Astrocyte of the spinal cord (primary cell): ENCODE measurements around the gene PSG3.
"Not testable (repeated sequence)": the region's sequence is repeated elsewhere in the genome, so short reads cannot be mapped to it uniquely, and the experiment has no call there.

Source experiments
- DNase-seq: peaks from one replicate; pipeline ENCODE4 v3.0.0; 2011; ENCODE audit warnings: low read depth, low spot score
- H3K4me3 ChIP-seq: 2 replicates; pipeline ENCODE4 v1.5.1; 2011; ENCODE audit warnings: low read depth, mild to moderate bottlenecking, low read length, moderate library complexity
- in situ Hi-C: cut with HindIII; loops from 2 replicates; pipeline ENCODE4 v1.10.0; 2017; ENCODE audit warnings: low sequenced_read_pairs
- TF ChIP-seq, protein P1 (sequence below): IDR thresholded peaks from 2 replicates; pipeline ENCODE4 v1.5.1; 2012; ENCODE audit warnings: low read depth, mild to moderate bottlenecking, low read length, inconsistent platforms

The PSG3 gene

GRCh38 chr19:42740381-42740780 lies at the start of gene PSG3:
TSS of gene PSG3 (minus strand) at chr19:42740481. CDS start at chr19:42740384, 97 bp downstream.
- H3K4me3 ChIP-seq, in situ Hi-C loops: not testable (repeated sequence)

DNA sequence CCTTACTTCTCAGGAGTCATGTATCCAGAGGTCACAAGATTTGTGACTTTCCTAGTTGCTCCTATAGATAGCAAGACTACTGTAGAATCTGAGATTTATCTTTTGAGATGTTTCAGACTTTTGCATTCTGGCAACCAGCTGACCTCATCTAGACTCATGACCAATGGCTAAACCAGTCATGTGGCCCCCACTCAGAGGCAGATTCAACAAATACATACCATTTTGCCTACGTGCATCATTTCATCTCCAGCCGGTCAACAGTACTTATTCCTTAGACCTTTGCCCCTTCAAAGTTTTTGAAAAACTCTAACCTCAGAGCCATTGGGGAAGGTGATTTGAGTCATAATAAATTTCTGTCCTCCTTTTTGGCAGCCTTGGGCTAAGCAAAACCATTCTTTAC lies 48.5 kb upstream of the PSG3 start:
- H3K4me3 ChIP-seq, DNase-seq, in situ Hi-C loops: not testable (repeated sequence)

More at GRCh38 chr19:42740381-42740780, at the start of gene PSG3:
- DNase-seq = not testable (repeated sequence)

GRCh38 chr19:42787766-42788165 lies 47.5 kb upstream of the PSG3 start:
- H3K4me3 ChIP-seq, DNase-seq, in situ Hi-C loops: not testable (repeated sequence)

- in situ Hi-C loops = not testable (repeated sequence)
Measured at GRCh38 chr19:42776750-42777612, 36.7 kb upstream of the PSG3 start.

DNA sequence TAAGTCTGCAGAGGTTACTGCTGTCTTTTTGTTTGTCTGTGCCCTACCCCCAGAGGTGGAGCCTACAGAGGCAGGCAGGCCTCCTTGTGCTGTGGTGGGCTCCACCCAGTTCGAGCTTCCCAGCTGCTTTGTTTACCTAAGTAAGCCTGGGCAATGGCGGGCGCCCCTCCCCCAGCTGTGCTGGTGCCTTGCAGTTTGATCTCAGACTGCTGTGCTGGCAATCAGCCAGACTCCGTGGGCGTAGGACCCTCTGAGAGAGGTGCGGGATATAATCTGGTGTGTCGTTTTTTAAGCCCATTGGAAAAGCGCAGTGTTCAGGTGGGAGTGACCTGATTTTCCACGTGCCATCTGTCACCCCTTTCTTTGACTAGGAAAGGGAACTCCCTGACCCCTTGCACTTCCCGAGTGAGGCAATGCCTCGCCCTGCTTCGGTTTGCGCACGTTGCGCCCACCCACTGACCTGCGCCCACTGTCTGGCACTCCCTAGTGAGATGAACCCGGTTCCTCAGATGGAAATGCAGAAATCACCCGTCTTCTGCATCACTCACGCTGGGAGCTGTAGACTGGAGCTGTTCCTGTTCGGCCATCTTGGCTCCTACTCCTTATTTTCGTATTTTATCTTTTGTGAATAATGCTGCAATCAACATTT lies 34.4 kb upstream of the PSG3 start:
- DNase-seq, H3K4me3 ChIP-seq, in situ Hi-C loops: not testable (repeated sequence)

More at GRCh38 chr19:42776750-42777612, 36.7 kb upstream of the PSG3 start:
- TF ChIP-seq, protein P1, sequence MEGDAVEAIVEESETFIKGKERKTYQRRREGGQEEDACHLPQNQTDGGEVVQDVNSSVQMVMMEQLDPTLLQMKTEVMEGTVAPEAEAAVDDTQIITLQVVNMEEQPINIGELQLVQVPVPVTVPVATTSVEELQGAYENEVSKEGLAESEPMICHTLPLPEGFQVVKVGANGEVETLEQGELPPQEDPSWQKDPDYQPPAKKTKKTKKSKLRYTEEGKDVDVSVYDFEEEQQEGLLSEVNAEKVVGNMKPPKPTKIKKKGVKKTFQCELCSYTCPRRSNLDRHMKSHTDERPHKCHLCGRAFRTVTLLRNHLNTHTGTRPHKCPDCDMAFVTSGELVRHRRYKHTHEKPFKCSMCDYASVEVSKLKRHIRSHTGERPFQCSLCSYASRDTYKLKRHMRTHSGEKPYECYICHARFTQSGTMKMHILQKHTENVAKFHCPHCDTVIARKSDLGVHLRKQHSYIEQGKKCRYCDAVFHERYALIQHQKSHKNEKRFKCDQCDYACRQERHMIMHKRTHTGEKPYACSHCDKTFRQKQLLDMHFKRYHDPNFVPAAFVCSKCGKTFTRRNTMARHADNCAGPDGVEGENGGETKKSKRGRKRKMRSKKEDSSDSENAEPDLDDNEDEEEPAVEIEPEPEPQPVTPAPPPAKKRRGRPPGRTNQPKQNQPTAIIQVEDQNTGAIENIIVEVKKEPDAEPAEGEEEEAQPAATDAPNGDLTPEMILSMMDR = peak; percentile 90
- not testable (repeated sequence) for H3K4me3 ChIP-seq
- DNase-seq = peak; percentile 57

- H3K4me3 ChIP-seq, in situ Hi-C loops, DNase-seq: not testable (repeated sequence)
Measured at GRCh38 chr19:42767319-42767718, 27.0 kb upstream of the PSG3 start.

GRCh38 chr19:42766871-42767270 lies 26.6 kb upstream of the PSG3 start:
- H3K4me3 ChIP-seq, DNase-seq, in situ Hi-C loops: not testable (repeated sequence)

DNA sequence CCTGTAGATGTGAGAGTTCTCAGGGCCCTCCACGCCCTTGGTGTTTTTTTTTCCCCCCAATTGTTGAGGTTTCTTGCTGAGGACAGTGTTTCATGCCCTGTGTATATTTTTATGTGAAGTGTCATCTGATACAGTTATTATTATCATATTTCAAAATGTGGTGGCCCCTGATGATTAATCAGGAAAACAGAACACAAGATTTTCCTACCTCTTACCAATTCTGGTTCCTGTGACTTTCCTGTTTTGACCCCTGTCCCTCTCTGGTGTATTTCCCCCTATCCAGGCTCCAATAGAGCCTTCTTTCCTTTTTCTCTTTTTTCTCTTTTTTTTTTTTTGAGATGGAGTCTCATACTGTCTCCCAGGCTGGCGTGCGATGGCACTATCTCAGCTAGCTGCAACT lies 24.6 kb upstream of the PSG3 start:
- in situ Hi-C loops = no loop called here
- no peak overlapping the region for H3K4me3 ChIP-seq
- no peak for DNase-seq
- TF ChIP-seq, protein P1 = no peak

- DNase-seq = no peak
- H3K4me3 ChIP-seq = no peak overlapping the region
- TF ChIP-seq, protein P1 = no peak
- in situ Hi-C loops = no loop called here
Measured at GRCh38 chr19:42762789-42763188, 22.5 kb upstream of the PSG3 start.

- H3K4me3 ChIP-seq, in situ Hi-C loops, DNase-seq: not testable (repeated sequence)
Measured at GRCh38 chr19:42761924-42762295, 21.6 kb upstream of the PSG3 start.

DNA sequence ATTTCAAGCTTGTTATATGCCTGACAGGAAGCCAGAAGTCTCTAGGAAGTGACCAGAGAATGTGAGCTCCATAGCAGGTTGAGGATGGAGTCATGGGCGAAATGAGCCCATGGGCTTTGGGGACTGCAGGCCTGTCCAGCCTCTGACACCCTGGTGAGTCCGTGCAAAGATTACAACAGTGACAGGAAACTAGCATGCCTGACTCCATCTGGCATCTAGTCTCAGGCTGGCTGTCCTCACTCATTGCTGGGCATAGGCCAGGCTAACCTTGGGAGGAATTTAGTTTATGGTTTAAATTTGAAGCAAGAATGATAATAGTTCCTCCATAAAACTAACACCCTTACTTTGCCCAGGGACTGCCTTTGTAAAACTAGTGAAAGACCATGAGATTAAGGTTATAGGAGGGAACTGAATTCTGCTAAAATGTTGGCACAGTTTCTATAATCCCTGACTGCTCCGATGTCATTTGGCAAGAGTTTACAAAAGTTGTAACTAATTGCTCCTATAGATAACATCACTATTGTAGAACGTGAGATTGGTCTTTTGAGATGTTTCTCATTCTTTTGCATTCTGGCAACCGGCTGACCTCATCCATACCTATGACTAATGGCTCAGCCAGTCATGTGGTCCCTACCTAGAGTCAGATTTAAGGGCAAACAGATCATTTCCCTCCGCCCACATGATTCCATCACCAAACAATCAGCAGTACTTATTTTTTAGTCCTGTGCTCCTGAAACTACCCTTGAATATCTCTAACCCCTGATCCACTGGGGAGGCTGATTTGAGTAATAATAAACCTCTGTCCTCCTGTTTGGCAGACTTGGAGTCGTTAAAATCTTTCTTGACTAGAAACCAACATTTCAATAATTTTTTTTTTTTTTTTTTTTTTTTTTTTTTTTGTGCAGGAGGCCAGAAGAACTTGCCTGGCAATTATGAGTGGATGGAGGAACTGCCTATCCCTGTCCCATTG lies 21.0 kb upstream of the PSG3 start:
- in situ Hi-C loops, H3K4me3 ChIP-seq: not testable (repeated sequence)
- DNase-seq = peak; percentile 69
